Keratinocyte (primary cell): ENCODE measurements around the gene CLDN2.

ENCODE experiments used
- EZH2 ChIP-seq: IDR thresholded peaks from one replicate; pipeline ENCODE4 v1.6.1; 2012; ENCODE audit warnings: inconsistent platforms, mild to moderate bottlenecking, low read length, moderate library complexity
- TF ChIP-seq, protein P1 (sequence below), 3 experiments: IDR thresholded peaks in 1 of 3; conservative IDR thresholded peaks in 1 of 3; optimal IDR thresholded peaks in 1 of 3; 2 replicates in 2 of 3; 3 replicates in 1 of 3; pipeline versions ENCODE3 to v1.5.1; 2011; ENCODE audit warnings: low read length in 3 of 3, mild to moderate bottlenecking in 3 of 3, moderate library complexity in 2 of 3, control low read depth in 1 of 3, inconsistent platforms in 1 of 3; ENCODE audit not compliant: insufficient read depth in 2 of 3; ENCODE audit errors: extremely low read depth in 1 of 3

DNA sequence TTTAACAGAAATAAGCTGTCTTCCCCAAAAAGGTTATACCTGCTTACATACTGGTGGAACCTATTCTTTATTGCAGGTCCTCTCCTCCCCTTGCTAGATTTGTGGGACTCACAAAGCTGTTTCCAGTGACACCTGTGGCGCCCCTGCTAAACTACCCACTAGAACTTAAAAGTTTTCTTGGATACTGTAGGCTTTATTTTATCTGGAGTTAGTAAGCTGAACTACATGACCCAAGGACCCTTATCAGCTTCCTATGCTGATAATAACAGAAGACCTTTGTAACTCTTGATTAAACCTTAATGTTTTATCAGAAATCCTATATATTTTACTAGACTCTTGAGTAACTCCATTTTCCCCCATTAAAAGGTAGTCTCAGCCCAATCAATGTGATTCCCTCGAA, 32.3 kb downstream of the CLDN2 start:
- TF ChIP-seq, protein P1, sequence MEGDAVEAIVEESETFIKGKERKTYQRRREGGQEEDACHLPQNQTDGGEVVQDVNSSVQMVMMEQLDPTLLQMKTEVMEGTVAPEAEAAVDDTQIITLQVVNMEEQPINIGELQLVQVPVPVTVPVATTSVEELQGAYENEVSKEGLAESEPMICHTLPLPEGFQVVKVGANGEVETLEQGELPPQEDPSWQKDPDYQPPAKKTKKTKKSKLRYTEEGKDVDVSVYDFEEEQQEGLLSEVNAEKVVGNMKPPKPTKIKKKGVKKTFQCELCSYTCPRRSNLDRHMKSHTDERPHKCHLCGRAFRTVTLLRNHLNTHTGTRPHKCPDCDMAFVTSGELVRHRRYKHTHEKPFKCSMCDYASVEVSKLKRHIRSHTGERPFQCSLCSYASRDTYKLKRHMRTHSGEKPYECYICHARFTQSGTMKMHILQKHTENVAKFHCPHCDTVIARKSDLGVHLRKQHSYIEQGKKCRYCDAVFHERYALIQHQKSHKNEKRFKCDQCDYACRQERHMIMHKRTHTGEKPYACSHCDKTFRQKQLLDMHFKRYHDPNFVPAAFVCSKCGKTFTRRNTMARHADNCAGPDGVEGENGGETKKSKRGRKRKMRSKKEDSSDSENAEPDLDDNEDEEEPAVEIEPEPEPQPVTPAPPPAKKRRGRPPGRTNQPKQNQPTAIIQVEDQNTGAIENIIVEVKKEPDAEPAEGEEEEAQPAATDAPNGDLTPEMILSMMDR (optimal IDR thresholded peaks at IDR 0.05 in 1 of 3, IDR thresholded peaks at IDR 0.05 in 1 of 3, conservative IDR thresholded peaks at IDR 0.05 in 1 of 3; ENCODE audit: extremely low read depth in 1 of 3, insufficient read depth in 2 of 3, low read length in 3 of 3): no peak
- TF ChIP-seq EZH2: no peak
